GM19238 (cell line): ENCODE results near the gene WDR59.
"Not testable (repeated sequence)": the region's sequence is repeated elsewhere in the genome, so short reads cannot be mapped to it uniquely, and the experiment has no call there.

ENCODE experiments used
- DNase-seq: peaks from one replicate; pipeline ENCODE4 v3.0.0; 2011; ENCODE audit warnings: low spot score; ENCODE audit not compliant: insufficient read length

Gene WDR59

DNA sequence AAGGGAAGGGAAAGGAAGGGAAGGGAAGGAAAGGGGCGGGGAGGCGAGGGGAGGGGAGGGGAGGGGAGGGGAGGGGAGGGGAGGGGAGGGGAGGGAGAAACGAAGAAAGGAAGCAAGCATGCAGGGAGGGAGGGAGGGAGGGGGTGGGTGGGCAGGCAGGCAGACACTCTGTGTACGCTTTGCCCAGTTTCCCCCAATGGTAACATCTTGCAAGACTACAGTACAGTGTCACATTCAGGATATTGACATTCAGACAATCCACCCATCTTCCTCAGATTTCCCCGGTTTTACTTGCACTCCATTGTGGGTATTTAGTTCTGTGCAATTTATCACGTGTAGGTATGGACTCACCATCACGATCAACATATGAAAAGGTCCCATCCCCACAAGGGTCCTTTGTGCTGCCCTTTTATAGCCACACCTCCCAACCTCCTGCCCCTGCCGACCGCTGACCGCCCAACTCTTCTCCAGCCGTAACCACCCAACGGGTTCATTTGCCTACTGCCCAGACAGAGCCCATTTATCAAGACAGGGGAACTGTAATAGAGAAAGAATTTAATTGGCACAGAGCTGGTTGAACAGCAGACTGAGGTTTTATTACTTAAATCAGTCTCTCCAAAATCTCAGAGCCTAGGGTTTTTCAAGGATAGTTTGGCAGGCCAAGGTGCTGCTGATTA, 118.9 kb downstream of the WDR59 start:
- DNase-seq = no peak

DNA sequence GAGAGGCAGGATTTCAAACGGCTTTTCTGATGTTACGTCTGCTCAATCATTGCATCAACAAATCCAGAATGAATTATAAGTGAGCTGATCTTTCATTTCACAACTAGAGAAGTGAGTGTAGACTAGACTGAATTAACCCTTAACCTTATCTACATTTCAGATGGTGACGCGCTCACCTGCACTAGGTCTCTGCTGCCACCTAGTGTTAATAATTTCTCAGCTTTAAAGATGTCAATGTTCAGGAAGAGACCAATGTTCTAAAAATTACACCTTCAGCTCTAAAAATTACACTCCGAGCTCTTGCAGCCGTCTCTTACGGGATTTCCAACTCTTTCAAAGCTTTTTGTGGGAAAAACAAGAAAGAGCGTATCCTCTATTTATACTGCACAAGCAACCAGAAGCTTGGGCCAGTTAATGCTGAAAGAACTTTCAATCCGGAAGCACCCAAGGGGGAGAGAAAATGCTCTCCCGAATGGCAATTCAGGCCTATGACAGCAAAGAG, 122.1 kb downstream of the WDR59 start:
- DNase-seq = peak; percentile 27

DNA sequence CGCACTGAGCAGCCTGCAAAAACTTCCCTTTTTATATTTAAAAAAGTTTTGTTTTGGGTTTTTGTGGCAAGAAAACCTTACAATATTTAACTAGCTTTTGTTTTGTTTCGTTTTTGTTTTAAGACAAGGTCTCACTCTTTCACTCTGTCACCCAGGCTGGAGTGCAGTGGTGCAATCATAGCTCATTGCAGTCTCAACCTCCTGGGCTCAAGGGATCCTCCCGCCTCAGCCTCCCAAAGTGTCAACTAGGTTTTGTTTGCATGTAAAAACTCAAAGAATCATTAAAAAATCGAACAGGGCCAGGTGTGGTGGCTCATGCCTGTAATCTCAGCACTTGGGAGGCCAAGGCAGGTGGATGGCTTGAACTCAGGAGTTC, 132.4 kb downstream of the WDR59 start:
- DNase-seq = no peak

DNA sequence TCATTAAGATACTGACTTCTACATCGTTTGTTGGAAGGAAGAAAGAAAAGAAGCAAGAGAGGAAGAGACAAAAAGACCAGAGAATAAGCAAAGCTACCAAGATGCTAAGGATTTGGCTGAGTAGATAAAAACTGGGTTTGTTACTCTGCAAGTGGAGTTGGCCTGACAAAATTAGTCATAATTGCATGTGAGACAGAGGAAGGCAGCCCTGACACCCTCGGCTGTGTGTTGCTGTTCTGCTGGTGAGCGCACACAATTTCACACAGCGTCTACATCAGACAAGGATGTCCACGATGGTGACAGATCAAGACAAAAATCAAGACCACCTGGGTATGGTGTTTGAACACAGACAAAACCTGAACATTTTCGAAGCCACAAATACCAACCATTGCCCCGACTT, 134.9 kb downstream of the WDR59 start:
- no peak for DNase-seq

DNA sequence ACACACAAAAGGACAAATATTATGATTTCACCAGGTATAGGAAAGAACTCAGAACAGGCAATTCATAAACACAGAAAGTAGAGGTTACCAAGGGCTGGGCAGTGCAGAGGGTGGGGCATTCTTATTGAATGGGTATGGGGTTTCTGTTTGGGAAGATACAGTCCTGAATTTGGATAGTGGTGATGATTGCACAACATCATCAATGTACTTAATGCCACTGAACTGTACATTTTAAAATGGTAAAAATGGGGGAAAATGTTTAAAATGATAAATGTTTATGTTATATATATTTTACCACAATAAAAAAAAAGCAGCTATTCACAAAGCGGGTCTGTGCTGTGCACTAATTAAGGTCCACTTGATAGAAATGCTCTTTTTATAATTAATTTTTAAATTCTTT, 137.7 kb downstream of the WDR59 start:
- no peak for DNase-seq

DNA sequence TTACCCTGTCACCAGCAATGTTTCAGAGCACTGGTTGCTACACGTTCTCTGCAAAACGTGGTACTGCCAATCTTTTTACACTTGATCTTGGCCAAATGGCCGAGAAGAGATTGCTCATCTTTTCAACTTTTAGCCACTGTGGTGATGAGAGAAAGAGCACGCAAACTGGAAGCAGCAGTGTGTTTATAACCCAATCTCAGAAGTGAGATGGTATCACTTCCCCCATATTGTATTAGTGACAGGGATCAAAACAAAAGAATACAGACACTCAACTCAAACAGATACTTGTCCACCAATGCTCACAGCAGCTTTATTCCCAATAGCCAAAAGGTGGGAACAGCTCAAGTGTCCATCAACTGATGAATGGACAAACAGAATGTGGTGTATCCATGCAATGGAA, 138.2 kb downstream of the WDR59 start:
- no peak for DNase-seq

DNA sequence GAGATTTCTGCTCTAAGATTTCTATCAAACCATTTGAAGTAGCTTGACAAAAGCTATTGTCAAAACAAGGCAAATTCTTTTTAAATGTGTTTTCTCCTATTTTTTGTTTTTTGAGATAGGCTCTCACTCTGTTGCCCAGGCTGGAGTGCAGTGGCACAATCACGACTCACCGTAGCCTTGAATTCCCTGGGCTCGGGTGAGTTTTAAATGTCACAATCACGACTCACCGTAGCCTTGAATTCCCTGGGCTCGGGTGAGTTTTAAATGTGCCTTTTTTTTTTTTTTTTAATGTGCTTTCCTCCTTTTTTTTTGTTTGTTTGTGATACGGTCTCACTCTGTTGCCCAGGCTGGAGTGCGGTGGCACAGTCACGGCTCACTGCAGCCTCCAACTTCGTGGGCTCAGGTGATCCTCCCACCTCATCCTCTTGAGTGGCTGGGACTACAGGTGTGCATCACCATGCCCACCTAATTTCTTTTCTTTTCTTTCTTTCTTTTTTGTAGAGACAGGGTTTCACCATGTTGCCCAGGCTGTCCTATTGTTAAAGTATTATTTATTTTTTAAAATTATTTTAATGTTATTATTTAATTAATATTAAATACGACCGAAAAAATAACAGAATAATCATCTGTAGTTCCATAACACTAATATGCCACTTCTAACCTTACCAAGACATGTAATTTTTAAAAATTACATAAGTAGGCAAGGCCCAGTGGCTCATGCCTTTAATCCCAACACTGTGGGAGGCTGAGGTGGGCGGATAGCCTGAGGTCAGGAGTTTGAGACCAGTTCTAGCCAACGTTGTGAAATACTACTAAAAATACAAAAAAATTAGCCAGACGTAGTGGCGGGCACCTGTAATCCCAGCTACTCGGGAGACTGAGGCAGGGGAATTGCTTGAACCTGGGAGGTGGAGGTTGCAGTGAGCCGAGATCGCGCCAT, 140.6 kb downstream of the WDR59 start:
- no peak for DNase-seq

DNA sequence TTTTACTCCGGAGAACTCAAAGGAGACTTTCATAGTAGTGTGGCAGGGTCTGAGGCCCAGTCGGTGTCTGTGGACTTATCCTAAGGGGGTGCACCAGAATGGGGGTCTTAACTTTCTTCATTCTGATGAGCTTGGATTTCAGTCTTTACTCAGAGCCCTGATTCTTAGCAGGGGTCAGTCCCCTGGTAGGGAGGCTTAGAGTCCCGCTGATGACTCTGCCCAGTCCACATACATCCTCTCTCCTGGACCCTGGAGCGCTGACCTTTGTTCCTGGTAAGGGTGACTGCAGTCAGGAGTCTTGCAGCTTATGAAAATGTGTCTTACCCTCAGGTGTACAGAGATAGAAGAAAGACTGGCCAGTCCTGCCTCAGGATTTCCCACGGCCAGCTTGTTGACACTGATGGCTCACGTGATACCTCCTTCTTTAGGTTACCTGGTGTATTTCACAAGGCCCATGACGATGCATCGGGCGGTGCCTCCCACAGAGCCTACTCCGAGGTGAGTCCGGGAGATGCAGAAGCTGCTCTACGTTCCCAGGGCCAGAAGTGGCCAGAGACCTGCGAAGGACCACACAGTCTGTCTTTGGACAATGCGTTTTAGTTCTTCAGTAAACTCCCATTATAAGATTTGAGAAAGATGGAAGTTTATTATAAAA, 141.4 kb downstream of the WDR59 start:
- not testable (repeated sequence) for DNase-seq

DNA sequence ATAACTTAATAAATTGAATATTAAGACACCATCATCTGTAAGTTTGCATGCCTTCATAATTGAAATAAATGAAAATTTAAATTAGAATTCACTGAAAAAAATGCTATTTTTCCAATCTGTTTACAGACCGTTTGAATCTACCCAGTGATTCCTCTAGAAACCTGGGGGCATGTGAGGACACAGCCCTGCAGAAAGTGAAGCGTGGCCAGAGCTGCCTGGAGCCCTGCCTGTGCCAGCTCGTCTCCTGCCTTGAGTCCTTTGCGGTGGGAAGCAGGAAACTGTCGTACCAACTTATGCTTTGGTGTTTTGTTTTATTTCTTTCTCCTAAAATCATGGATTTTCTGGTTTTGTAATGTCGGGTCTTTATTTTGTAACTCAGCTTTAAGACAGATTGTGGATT, 142.5 kb downstream of the WDR59 start:
- DNase-seq = no peak

DNA sequence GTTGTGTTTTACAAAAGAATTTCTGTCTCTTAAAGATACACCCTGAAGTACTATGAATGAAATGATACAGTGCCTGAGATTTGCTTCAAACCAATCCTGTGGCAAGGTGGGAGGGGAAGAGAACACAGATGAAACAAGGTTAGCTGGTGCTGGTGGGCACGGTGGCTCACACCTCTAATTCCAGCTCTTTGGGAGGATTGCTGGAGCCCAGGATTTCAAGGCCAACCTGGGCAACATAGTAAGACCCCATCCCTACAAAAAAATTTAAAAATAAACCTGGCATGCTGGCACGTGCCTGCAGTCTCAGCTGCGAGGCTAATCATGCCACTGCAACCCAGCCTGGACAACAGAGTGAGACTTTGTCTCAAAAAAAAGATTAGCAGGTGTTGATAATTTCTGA, 143.0 kb downstream of the WDR59 start:
- no peak for DNase-seq

DNA sequence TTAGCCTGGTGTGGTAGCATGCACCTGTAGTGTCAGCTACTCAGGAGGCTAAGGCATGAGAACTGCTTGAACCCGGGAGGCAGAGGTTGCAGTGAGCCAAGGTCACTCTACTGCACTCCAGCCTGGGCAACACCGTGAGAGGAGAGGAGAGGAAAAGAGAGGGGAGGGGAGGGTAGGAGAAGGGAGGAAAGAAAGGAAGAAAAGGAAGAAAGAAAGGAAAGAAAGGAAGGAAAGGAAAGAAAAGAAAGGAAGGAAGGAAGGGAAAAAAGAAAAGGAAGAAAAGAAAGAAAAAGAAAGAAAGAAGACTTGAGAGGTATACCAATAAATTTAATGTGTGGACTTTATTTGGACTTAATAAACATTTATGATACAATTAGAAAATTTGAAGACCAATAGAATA, 143.5 kb downstream of the WDR59 start:
- no peak for DNase-seq

DNA sequence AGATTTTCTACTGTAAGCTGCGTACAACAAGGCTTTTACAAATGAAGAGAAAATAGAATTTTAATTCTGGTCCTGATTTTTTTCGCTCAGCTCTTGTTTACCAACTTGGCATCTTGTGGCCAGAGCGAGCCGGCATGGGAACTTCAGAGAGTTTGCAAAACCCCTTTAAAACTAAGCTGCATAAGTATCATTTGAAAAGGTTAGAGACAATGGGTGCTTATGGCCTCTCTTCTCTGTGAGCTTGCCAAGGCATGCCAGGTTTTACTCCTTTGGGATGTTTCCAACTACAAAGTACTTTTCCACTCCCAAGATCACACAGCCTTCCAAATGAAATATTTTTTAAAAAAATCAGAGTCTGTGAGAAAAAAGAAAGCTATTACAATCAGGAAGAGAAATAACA, 147.9 kb downstream of the WDR59 start:
- no peak for DNase-seq

DNA sequence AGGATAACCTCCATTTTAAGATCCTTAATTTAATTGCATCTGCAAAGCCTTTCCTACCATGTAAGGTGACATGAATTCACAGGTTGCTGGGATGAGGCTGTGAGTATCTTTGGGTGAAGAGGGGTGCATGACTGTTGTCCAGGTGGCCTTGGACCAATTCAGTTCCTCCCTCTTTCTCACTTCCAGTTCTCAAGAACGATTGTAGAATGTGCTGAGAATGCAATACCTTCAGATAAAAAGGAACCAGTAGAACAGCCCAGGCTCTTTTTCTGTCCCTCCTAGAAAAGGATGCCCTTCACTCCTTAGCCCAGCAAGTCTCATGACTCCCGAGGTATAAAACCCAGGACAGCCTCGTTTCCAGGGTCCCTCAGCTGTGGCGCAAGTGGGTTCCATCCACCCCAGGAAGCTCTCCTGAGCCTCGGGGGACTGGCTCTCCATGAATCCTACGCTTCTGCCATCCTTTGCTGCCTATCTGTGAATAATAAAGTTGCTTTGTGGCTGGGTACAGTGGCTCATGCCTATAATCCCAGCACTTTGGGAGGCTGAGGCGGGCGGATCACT, 148.7 kb downstream of the WDR59 start:
- no peak for DNase-seq

DNA sequence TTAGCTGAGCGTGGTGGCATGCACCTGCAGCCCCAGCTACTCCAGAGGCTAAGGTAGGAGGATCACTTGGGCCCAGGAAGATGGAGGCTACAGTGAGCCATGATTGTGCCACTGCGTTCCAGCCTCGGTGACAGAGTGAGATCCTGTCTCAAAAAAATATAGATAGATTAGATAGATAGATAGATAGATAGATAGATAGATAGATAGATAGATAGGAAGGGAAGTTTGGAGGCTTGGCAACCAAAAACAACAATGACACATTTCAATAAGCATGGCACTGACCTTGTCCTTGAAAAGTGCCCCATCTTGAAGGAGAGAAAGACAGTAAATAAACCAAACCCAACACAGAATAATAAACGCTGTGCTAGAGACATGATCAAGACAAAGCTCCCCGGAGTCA, 152.7 kb downstream of the WDR59 start:
- no peak for DNase-seq

DNA sequence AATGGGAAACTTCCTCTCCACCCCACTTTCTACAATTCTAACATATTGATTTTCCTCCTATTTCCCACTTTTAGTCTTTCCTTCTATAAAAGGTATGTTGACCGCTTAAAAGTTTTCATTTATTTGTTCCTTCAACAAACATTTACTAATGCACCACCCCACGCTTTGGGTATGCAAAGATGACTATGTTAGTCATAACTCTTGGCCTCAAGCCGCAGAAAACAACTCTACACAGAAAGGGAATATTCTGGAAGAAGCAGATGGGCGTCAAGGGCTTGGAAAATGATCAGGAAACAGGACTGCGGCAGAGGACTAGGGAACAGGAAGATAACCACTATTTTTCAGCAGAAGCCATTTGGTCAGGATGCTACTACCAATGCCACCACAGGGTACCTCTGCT, 153.5 kb downstream of the WDR59 start:
- no peak for DNase-seq

DNA sequence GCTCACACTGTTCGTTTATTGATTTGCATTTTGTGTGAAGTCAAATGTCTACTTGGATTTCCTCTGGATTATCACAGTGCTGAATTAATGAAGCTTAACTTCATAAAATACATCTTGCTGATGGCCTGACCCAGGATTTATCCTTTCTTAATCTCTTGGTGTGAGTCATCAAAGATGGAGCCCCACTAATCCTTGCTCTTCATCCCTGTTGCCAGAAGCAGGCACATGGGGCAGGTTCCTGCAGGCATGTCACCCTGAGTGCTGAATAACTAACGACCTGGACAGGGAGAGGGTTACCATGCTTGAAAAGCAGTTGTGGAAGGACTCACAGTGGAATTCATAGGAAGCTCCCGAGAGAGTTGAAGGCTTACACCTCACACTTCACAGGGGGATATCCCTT, 154.3 kb downstream of the WDR59 start:
- DNase-seq = no peak

DNA sequence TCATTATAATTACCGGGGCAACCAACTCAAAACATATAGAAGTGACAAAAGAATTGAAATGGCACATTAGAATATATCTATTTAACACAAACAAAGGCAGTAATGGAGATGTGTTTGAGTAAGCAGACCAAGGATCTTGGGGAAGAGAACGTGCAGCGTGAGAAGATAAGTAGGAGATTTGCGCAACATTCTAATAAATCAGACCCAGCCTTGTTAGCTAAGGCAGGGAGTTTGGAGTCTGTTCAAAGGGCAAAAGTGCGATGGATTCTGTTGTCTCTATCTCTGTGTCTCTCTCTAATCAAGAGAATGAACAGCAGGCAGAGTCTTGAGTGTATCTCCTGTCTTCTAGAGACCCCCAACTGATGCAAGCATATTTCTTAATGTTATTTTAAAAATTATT, 155.3 kb downstream of the WDR59 start:
- no peak for DNase-seq

DNA sequence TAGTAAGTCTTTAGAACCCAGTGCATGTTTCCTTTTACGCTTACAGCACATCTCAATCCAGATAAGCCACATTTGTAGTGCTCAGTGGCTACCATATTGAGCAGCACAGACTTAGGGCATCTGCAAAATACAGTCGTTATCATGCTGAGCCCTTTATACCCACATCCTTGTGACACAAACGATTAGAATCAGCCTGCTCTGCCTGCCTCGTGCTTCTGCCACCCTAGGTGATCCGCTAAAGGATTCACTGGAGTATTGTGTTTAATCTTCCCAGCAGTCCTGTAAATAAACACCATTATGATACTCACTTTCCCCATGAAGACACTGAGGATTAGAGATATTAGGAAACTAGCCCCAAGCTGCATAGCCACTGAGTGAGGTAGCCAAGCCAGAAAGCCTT, 159.0 kb downstream of the WDR59 start:
- no peak for DNase-seq

DNA sequence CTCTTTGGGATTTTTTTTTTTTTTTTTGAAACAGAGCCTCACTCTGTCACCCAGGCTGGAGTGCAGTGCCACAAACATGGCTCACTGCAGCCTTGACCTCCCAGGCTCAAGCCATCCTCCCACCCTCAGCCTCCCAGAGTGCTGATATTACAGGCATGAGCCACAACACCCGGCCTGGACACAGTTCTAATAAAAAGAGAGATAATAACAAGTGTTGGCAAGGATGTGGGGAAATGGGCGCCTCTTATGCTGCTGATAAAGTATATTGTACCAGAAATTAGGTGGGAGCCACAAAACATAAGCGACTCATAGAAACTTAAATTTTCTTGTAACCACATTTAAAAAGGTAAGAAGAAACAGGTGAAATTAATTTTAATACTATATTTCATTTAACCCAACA, 159.9 kb downstream of the WDR59 start:
- no peak for DNase-seq
